Measurements from ENCODE around the gene CCM2. TPM values are rescaled to one million over a fixed set of nuclear protein-coding genes. Genes with fewer than 3 reads are reported as not detected.

CCM2 gene
- total RNA-seq, 4 donors from 2014 or later = 41.1 to 46.3 (median 44.0) TPM

DNA sequence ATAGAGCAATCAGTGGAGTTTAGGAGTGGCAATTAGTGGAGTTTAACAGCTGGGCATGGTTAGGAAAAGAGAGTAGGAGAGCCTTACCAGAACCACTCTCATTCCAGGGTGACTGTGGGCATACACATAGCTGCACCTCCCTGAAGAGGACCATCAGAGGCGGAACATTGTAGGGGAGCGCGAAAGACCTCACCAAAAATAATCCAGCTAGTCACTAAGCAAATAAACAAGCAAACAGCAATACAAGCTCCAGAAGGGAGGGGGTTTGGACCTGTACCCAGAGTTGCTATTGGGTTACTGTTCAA is 92.9 kb downstream of the CCM2 start:
- no peak overlapping the region for H3K4me3 ChIP-seq
- peaks cover 0 to 20% (median 0%) of the 10 kb centered on the region in 4 donors for H3K9me3 ChIP-seq
- peaks cover 0 to 19% (median 8%) of the 10 kb centered on the region in 4 donors for H3K4me1 ChIP-seq
- WGBS, 2 donors = 64 to 68% methylated on average over 3 of the region's 3 CpGs
- no peak for DNase-seq (ENCODE audit: low spot score in 2 of 2)
- TF ChIP-seq, protein P1, sequence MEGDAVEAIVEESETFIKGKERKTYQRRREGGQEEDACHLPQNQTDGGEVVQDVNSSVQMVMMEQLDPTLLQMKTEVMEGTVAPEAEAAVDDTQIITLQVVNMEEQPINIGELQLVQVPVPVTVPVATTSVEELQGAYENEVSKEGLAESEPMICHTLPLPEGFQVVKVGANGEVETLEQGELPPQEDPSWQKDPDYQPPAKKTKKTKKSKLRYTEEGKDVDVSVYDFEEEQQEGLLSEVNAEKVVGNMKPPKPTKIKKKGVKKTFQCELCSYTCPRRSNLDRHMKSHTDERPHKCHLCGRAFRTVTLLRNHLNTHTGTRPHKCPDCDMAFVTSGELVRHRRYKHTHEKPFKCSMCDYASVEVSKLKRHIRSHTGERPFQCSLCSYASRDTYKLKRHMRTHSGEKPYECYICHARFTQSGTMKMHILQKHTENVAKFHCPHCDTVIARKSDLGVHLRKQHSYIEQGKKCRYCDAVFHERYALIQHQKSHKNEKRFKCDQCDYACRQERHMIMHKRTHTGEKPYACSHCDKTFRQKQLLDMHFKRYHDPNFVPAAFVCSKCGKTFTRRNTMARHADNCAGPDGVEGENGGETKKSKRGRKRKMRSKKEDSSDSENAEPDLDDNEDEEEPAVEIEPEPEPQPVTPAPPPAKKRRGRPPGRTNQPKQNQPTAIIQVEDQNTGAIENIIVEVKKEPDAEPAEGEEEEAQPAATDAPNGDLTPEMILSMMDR (IDR thresholded peaks at IDR 0.05) = no peak
- no peak for TF ChIP-seq POLR2A (IDR thresholded peaks at IDR 0.05)
- TF ChIP-seq EP300 (IDR thresholded peaks at IDR 0.05) = no peak
- no peaks in the 10 kb centered on the region for H3K27me3 ChIP-seq
- H3K36me3 ChIP-seq = peaks cover 0 to 5% (median 0%) of the 10 kb centered on the region in 3 donors
- H3K27ac ChIP-seq = no peak overlapping the region

DNA sequence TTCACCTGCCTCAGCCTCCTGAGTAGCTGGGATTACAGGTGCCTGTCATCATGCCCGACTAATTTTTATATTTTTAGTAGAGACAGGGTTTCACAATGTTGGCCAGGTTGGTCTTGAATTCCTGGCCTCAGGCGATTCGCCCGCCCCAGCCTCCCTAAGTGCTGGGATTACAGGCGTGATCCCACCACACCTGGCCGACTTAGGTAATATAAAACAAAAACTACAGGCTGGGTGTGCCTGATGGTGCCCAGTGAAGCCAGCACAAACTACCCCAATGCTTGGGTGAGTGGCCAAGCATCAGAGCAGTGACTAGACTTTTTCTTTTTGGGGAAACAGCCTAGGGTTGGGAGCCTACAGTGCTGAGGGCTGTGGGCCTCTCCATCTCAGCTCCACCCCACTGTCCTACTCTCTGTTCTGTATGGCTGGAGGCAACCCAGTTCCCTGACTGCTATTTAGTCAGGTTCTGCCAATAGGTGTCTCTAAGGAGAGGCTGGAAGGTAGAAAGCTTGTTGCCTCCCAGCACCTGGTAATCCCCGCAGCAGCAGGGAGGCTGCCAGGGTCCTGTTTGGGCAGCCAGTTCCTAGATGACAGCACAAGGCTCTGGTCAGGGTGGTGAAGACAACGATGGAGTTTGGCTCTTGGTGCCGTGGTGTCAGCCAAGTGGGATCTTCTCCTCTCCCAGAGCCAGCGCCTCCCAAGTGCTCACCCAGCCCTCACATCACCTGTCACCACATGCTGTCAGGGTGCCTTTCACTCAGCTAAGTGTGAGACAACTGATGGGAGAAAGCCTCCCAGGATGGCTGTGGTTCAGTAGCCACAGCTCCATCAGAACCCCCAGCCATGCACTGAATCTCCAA is 99.2 kb downstream of the CCM2 start:
- H3K36me3 ChIP-seq = peaks cover 8 to 67% (median 45%) of the 10 kb centered on the region in 3 donors
- no peaks in the 10 kb centered on the region for H3K27me3 ChIP-seq
- H3K9me3 ChIP-seq = peaks cover 0 to 11% (median 0%) of the 10 kb centered on the region in 4 donors
- no peak for DNase-seq (ENCODE audit: low spot score in 2 of 2)
- H3K27ac ChIP-seq = no peak overlapping the region
- H3K4me1 ChIP-seq = no peaks in the 10 kb centered on the region
- WGBS, 2 donors = 87 to 88% methylated on average over 10 of the region's 10 CpGs
- no peak overlapping the region for H3K4me3 ChIP-seq
- no peak for TF ChIP-seq EP300 (IDR thresholded peaks at IDR 0.05)
- TF ChIP-seq, protein P1 (IDR thresholded peaks at IDR 0.05) = no peak
- no peak for TF ChIP-seq POLR2A (IDR thresholded peaks at IDR 0.05)

DNA sequence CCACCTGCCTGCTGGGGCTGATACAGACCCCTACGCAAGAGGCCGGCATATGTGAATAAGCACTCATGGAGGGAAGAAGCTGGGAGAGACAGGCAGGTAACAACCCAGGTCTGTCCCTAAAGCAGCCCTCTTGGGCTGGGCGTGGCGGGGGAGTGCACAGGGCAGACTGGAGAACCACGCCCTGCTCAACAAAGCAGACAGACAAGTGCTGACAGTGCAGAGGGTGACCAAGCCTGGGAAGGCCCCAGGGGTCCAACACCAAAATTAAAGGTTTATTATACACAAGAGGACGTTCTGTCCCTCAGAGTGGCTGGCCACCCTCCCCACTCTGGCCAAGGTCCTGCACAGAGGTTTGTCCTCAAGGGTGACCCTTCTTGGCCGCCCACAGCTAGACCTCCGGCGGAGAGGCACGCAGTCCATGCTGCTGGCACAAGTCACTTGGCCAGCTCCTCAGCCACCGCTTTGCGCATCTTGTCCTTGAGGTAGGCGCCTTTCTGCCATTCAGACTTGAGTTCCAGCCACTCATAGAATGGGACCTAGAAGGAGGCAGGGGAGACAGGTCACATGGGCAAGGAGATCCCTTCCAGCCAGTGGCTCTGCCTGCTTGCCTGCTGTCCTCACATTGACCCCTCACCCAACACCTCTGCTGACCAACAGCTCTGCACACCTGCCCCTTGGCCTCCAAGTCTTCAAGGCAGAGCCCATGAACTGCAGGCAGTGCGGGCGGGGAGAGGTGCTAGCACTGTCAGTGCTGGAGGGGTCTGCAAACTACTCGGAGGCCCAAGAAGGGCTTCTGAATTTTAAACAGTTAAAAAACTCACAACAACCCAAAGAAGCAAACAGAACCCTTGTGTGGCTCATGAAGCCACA is 100.1 kb downstream of the CCM2 start:
- Histone ChIP-seq H3K4me1 (no peaks in the 10 kb centered on the region), H3K27ac (no peak overlapping the region), H3K36me3 (peaks cover 10 to 76% (median 54%) of the 10 kb centered on the region in 3 donors), H3K4me3 (no peak overlapping the region), H3K27me3 (no peaks in the 10 kb centered on the region), H3K9me3 (peaks cover 0 to 3% (median 0%) of the 10 kb centered on the region in 4 donors)
- TF ChIP-seq, protein P1 (IDR thresholded peaks at IDR 0.05) = no peak
- no peak for TF ChIP-seq POLR2A (IDR thresholded peaks at IDR 0.05)
- no peak for TF ChIP-seq EP300 (IDR thresholded peaks at IDR 0.05)
- DNase-seq (ENCODE audit: low spot score in 2 of 2) = no peak
- 90 to 93% methylated on average over 14 to 16 of the region's 16 CpGs for WGBS, 2 donors

DNA sequence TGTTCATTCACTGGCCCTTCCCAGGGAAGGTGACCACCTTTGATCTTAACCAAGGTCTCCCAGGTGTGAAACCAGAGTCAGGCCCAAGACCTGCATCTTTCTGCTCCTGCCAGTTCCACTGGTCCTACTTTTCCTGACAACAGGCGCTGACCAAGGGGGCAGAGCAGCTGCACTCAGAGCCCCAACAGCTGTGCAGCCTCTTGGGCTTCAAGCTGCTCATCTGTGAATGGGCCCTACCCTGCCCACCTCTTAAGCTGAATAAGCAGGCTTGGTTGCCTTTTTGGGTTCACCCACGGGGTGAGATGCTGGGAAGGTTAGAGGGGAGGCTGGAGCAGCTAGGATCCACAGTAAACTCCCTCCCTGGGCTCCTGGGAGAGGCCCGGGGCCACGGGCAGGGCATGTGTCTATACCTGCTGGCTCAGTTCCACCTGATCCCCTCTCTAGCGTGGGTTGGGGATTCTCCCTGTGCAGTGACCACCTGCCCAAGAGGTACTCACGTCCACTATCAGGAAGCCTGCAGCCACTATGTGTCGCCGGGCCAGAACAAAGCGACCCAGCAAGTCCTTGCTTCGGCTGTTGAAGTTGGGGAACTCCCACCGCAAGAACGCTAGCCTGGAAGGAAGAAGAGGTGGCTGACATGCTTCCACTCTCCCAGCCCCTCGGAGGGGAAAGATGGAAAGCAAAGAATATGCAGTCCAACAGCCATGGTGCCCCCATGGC is 100.9 kb downstream of the CCM2 start:
- no peak for DNase-seq (ENCODE audit: low spot score in 2 of 2)
- Histone ChIP-seq H3K36me3 (peaks cover 13 to 84% (median 58%) of the 10 kb centered on the region in 3 donors), H3K27me3 (no peaks in the 10 kb centered on the region), H3K4me1 (no peaks in the 10 kb centered on the region), H3K27ac (no peak overlapping the region), H3K9me3 (no peaks in the 10 kb centered on the region), H3K4me3 (no peak overlapping the region)
- TF ChIP-seq, protein P1 (IDR thresholded peaks at IDR 0.05) = no peak
- TF ChIP-seq POLR2A (IDR thresholded peaks at IDR 0.05) = no peak
- 91 to 94% methylated on average over 9 to 13 of the region's 13 CpGs for WGBS, 2 donors

All from tibial nerve (tissue), 4 donors.